Endodermal cell (in vitro differentiated cells): ENCODE measurements around the gene NEDD4L. TPM values are rescaled to one million over a fixed set of nuclear protein-coding genes. Genes with fewer than 3 reads are reported as not detected.
A peak's percentile ranks its signal among the peaks of the same experiment; 100 is the strongest.

Source experiments
- DNase-seq: peaks from one replicate; pipeline ENCODE4 v3.0.0-alpha.2; 2017
- H3K27ac ChIP-seq: 2 replicates; pipeline ENCODE4 v1.5.1; 2013; ENCODE audit warnings: mild to moderate bottlenecking, low read depth, low read length, moderate library complexity
- H3K27me3 ChIP-seq: 2 replicates; pipeline ENCODE4 v1.6.1; 2013; ENCODE audit warnings: mild to moderate bottlenecking, low read length, moderate library complexity; ENCODE audit not compliant: insufficient read depth, control insufficient read depth, poor library complexity, severe bottlenecking
- H3K36me3 ChIP-seq: 2 replicates; pipeline ENCODE4 v1.7.0; 2013; ENCODE audit warnings: mild to moderate bottlenecking, low read length, moderate library complexity; ENCODE audit not compliant: control insufficient read depth, insufficient read depth
- H3K4me1 ChIP-seq: one replicate; pipeline ENCODE4 v1.7.0; 2013; ENCODE audit warnings: low read length; ENCODE audit not compliant: control insufficient read depth, insufficient read depth
- H3K4me3 ChIP-seq: 2 replicates; pipeline ENCODE4 v1.5.1; 2013; ENCODE audit warnings: mild to moderate bottlenecking, low read length, moderate library complexity
- H3K9ac ChIP-seq: 2 replicates; pipeline ENCODE4 v1.6.1; 2013; ENCODE audit warnings: mild to moderate bottlenecking, low read length, moderate library complexity; ENCODE audit not compliant: poor library complexity, severe bottlenecking; ENCODE audit errors: extremely low read depth
- H3K9me3 ChIP-seq: 2 replicates; pipeline ENCODE4 v1.6.1; 2013; ENCODE audit warnings: mild to moderate bottlenecking, low read length, moderate library complexity; ENCODE audit not compliant: control insufficient read depth
- H3K27ac Mint-ChIP-seq: 2 replicates; pipeline ENCODE4 v1.8.0; 2020; ENCODE audit warnings: mixed read lengths
- H3K27me3 Mint-ChIP-seq: 2 replicates; pipeline ENCODE4 v1.8.0; 2021; ENCODE audit warnings: mild to moderate bottlenecking, mixed read lengths; ENCODE audit not compliant: insufficient read depth
- H3K36me3 Mint-ChIP-seq: 2 replicates; pipeline ENCODE4 v1.8.0; 2020; ENCODE audit warnings: low read depth, mixed read lengths
- H3K4me1 Mint-ChIP-seq: 2 replicates; pipeline ENCODE4 v1.8.0; 2020; ENCODE audit warnings: mixed read lengths
- H3K4me3 Mint-ChIP-seq: 2 replicates; pipeline ENCODE4 v1.8.0; 2020; ENCODE audit warnings: mild to moderate bottlenecking, moderate library complexity, mixed read lengths
- H3K9me3 Mint-ChIP-seq: 2 replicates; pipeline ENCODE4 v1.8.0; 2020; ENCODE audit warnings: mild to moderate bottlenecking, mixed read lengths
- WGBS, 2 experiments: methylation state at CpG; one replicate each; pipeline versions ENCODE4 v1.1.5 to v1.1.7; 2013; ENCODE audit warnings: missing lambda C conversion rate in 2 of 2, mixed read lengths in 1 of 2; ENCODE audit not compliant: insufficient coverage in 1 of 2, insufficient read length in 1 of 2; 5-methylcytosine and 5-hydroxymethylcytosine counted together
- total RNA-seq, 2 donors: library from RNA; stranded (reverse); fragmentation: NEBNext Ultra II Directional in 1 of 2; extraction: Animal tissue kit (Norgen Biotek cat#: 25700) in 1 of 2; gene quantifications; 2 replicates in 1 of 2; 3 replicates in 1 of 2; pipeline ENCODE4 v1.2.1, GENCODE V29; 2021
- TF ChIP-seq, protein P1 (sequence below): fragments of 200-600 bp; sonication (generic); conservative IDR thresholded peaks from 2 replicates; pipeline ENCODE4 v1.5.0; 2021; ENCODE audit warnings: antibody characterized with exemption, mild to moderate bottlenecking

The NEDD4L gene
- total RNA-seq, 2 donors from 2014 or later = 70.5 to 75.3 TPM

DNA sequence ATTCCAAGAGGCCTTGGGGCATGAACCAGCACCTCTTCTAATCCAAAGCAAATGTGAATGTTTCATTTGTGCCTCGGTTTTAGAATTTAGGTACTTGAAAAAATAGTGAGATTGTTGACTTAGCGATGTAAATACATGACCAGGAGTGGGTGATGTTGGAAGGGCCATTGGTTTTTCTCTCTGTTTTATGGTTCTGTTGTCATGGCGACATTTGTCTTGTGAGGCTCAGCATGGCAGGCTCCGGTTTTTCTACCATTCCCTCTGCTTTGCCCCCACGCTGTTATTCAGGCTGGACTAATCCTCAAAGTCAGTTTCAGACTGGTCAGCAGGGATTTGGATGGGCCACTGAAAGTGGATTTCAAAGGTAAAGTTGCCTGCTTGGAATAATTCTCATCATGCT, 329.5 kb downstream of the NEDD4L start:
- H3K4me3 ChIP-seq = no peak overlapping the region
- no peaks in the 10 kb centered on the region for H3K4me1 ChIP-seq
- WGBS, 2 experiments = 91 to 94% methylated on average over 3 to 5 of the region's 5 CpGs
- no peaks in the 10 kb centered on the region for H3K27me3 ChIP-seq
- H3K27ac Mint-ChIP-seq = no peak overlapping the region
- no peak overlapping the region for H3K9ac ChIP-seq
- H3K4me1 Mint-ChIP-seq = no peaks in the 10 kb centered on the region
- no peaks in the 10 kb centered on the region for H3K27me3 Mint-ChIP-seq
- peak; percentile 14 for DNase-seq
- H3K27ac ChIP-seq = peak overlapping the region; percentile 42
- TF ChIP-seq, protein P1, sequence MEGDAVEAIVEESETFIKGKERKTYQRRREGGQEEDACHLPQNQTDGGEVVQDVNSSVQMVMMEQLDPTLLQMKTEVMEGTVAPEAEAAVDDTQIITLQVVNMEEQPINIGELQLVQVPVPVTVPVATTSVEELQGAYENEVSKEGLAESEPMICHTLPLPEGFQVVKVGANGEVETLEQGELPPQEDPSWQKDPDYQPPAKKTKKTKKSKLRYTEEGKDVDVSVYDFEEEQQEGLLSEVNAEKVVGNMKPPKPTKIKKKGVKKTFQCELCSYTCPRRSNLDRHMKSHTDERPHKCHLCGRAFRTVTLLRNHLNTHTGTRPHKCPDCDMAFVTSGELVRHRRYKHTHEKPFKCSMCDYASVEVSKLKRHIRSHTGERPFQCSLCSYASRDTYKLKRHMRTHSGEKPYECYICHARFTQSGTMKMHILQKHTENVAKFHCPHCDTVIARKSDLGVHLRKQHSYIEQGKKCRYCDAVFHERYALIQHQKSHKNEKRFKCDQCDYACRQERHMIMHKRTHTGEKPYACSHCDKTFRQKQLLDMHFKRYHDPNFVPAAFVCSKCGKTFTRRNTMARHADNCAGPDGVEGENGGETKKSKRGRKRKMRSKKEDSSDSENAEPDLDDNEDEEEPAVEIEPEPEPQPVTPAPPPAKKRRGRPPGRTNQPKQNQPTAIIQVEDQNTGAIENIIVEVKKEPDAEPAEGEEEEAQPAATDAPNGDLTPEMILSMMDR = no peak
- no peak overlapping the region for H3K4me3 Mint-ChIP-seq
- H3K36me3 ChIP-seq = peaks cover 42% of the 10 kb centered on the region
- H3K9me3 ChIP-seq = no peaks in the 10 kb centered on the region
- peaks cover 76% of the 10 kb centered on the region for H3K36me3 Mint-ChIP-seq
- no peaks in the 10 kb centered on the region for H3K9me3 Mint-ChIP-seq

DNA sequence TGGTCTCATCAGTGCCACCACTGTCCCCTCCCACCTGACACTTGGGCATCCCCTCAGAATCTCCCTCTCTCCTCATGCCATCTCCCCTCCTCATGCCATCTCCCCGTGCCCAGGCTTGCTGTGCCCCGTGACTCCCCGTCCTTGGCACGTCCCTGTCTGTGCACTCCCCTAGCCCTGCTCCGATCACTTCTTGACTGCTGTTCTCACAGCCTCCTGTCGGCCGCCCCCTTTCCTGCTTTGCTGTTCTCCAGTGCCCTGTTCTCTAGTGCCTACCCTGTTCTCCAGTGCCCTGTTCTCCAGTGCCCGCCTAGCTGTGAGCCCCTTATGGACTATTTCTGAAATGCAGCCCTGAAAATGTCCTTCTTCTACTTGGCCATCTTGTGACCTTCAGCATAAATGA, 331.0 kb downstream of the NEDD4L start:
- Histone ChIP-seq H3K27me3 (no peaks in the 10 kb centered on the region), H3K36me3 (peaks cover 37% of the 10 kb centered on the region), H3K9me3 (no peaks in the 10 kb centered on the region), H3K9ac (no peak overlapping the region), H3K4me3 (no peak overlapping the region), H3K27ac (no peak overlapping the region), H3K4me1 (no peaks in the 10 kb centered on the region)
- Mint-ChIP-seq H3K4me3 (no peak overlapping the region), H3K36me3 (peaks cover 66% of the 10 kb centered on the region), H3K27ac (peak overlapping the region; percentile 40), H3K4me1 (no peaks in the 10 kb centered on the region), H3K27me3 (no peaks in the 10 kb centered on the region), H3K9me3 (no peaks in the 10 kb centered on the region)
- DNase-seq = peak; percentile 28
- TF ChIP-seq, protein P1 = no peak
- 91 to 100% methylated on average over 7 to 8 of the region's 8 CpGs for WGBS, 2 experiments

DNA sequence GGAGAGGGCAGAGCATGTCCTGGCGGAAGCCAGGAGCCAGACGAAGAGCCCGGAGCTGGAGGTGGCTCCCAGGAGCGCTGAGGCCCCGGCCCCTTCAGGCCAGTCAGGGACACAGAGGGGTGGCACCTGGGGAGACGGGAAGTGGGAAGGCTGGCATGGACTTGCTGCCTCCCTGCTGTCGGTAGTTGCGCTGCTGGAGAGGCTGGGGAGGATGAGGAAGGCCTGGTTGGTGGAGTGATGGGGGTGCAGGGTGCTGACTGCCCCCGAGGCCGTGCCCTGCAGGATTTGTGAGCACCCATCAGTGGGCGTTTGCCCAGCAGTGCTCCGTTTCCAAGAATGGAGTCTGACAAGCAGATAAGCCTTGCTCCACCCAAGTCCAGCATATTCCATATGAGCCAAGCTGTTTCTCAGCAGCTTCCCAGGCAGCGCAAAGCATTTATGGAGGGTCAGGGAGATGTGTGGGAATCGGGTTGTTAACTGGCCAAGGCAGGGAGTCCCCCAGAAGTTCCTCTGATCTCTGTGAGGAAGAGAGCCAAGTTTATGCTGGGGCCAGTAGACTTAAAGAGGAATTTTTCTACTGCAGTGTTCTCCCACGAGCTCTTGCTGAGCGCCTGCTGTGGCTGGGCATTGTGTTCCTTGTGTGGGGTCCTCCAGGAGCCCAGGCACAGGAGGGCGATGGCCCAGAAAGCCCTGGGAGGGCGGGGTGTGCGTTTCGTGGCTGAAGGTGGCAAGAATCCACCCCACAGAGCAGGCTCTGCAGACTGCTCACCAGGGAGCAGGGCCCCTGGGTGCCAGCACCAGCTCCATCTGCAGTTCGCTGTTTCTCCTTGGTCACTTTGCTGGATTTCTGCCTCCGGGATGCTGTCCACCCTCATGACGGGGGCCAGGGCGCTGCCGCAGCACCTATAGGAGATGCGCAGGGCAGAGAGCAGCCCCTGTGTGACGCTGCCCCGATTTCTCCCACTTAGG, 334.7 kb downstream of the NEDD4L start:
- TF ChIP-seq, protein P1 = no peak
- H3K36me3 ChIP-seq = peaks cover 13% of the 10 kb centered on the region
- peak; percentile 39 for DNase-seq
- Mint-ChIP-seq H3K27me3 (no peaks in the 10 kb centered on the region), H3K9me3 (no peaks in the 10 kb centered on the region), H3K4me3 (no peak overlapping the region), H3K27ac (peak overlapping the region; percentile 76), H3K36me3 (peaks cover 46% of the 10 kb centered on the region), H3K4me1 (no peaks in the 10 kb centered on the region)
- no peak overlapping the region for H3K4me3 ChIP-seq
- 90 to 95% methylated on average over 19 to 28 of the region's 28 CpGs for WGBS, 2 experiments
- H3K27ac ChIP-seq = no peak overlapping the region
- H3K9ac ChIP-seq = no peak overlapping the region
- H3K4me1 ChIP-seq = no peaks in the 10 kb centered on the region
- H3K27me3 ChIP-seq = no peaks in the 10 kb centered on the region
- H3K9me3 ChIP-seq = no peaks in the 10 kb centered on the region
